WTC11 (cell line): ENCODE data around the gene TCP11X2. TPM values are rescaled to one million over a fixed set of nuclear protein-coding genes. Genes with fewer than 3 reads are reported as not detected.

ENCODE experiments used
- ATAC-seq: fragments of 200-7000 bp; cut with Tn5 transposase; 2 replicates; pipeline ENCODE4 v1.10.0; 2021; ENCODE audit warnings: mild to moderate bottlenecking, moderate library complexity
- CTCF ChIA-PET: fragments of 300-600 bp; sonication (Branson Sonifier 250); formaldehyde crosslinking; loops from one replicate; lab custom pipeline; 2021; ENCODE audit warnings: antibody characterized with exemption; lab: Charles Lee
- POLR2A ChIA-PET: fragments of 350-600 bp; sonication (Branson Sonifier 250); formaldehyde crosslinking; loops from one replicate; lab custom pipeline; 2021; ENCODE audit warnings: antibody characterized with exemption; lab: Charles Lee
- DNase-seq: peaks from one replicate; pipeline ENCODE4 v3.0.0; 2021; ENCODE audit warnings: low spot score
- H3K27ac Mint-ChIP-seq: 2 replicates; pipeline ENCODE4 v1.8.0; 2021; ENCODE audit warnings: mixed read lengths
- H3K27me3 Mint-ChIP-seq: 2 replicates; pipeline ENCODE4 v1.8.0; 2021; ENCODE audit warnings: low read depth, mild to moderate bottlenecking, moderate library complexity, mixed read lengths
- H3K36me3 Mint-ChIP-seq: 2 replicates; pipeline ENCODE4 v1.8.0; 2021; ENCODE audit warnings: mixed read lengths
- H3K4me1 Mint-ChIP-seq: 2 replicates; pipeline ENCODE4 v1.8.0; 2022; ENCODE audit warnings: mixed read lengths
- H3K4me3 Mint-ChIP-seq: 2 replicates; pipeline ENCODE4 v1.8.0; 2021; ENCODE audit warnings: mild to moderate bottlenecking, moderate library complexity, mixed read lengths
- H3K9me3 Mint-ChIP-seq: 2 replicates; pipeline ENCODE4 v1.8.0; 2021; ENCODE audit warnings: mixed read lengths
- ATF3 ChIP-seq: sonication (generic); formaldehyde crosslinking; conservative IDR thresholded peaks from 2 replicates; pipeline ENCODE4 v1.8.1; 2022; ENCODE audit warnings: mild to moderate bottlenecking, missing genetic modification reagents
- CBFB ChIP-seq: sonication (generic); formaldehyde crosslinking; IDR thresholded peaks from 2 replicates; pipeline ENCODE4 v1.8.1; 2022; ENCODE audit warnings: mild to moderate bottlenecking, low read depth, missing genetic modification reagents
- E2F5 ChIP-seq: sonication (generic); formaldehyde crosslinking; IDR thresholded peaks from 2 replicates; pipeline ENCODE4 v1.8.1; 2022; ENCODE audit warnings: mild to moderate bottlenecking, moderate library complexity, missing genetic modification reagents
- FOXK1 ChIP-seq: sonication (generic); formaldehyde crosslinking; IDR thresholded peaks from 2 replicates; pipeline ENCODE4 v1.8.0; 2022; ENCODE audit warnings: mild to moderate bottlenecking, moderate library complexity, missing genetic modification reagents
- HMGA2 ChIP-seq: fragments of 250-450 bp; sonication (Bioruptor Pico); IDR thresholded peaks from 2 replicates; pipeline ENCODE4 v1.4.0; 2021; ENCODE audit warnings: mild to moderate bottlenecking, moderate library complexity
- MAX ChIP-seq: sonication (generic); formaldehyde crosslinking; IDR thresholded peaks from 2 replicates; pipeline ENCODE4 v1.8.0; 2022; ENCODE audit warnings: mild to moderate bottlenecking, missing genetic modification reagents
- MYBL2 ChIP-seq: sonication (generic); formaldehyde crosslinking; IDR thresholded peaks from 2 replicates; pipeline ENCODE4 v1.8.1; 2023; ENCODE audit warnings: mild to moderate bottlenecking, moderate library complexity, missing genetic modification reagents
- NFYB ChIP-seq: sonication (generic); formaldehyde crosslinking; conservative IDR thresholded peaks from 2 replicates; pipeline ENCODE4 v1.8.0; 2022; ENCODE audit warnings: low read depth, missing genetic modification reagents
- PRDM15 ChIP-seq: sonication (generic); formaldehyde crosslinking; IDR thresholded peaks from 2 replicates; pipeline ENCODE4 v1.8.0; 2022; ENCODE audit warnings: missing genetic modification reagents
- RELA ChIP-seq: sonication (generic); formaldehyde crosslinking; IDR thresholded peaks from 2 replicates; pipeline ENCODE4 v1.8.1; 2022; ENCODE audit warnings: missing genetic modification reagents, mild to moderate bottlenecking, borderline replicate concordance
- SP1 ChIP-seq: sonication (generic); formaldehyde crosslinking; conservative IDR thresholded peaks from 2 replicates; pipeline ENCODE4 v1.8.1; 2022; ENCODE audit warnings: missing genetic modification reagents
- USF2 ChIP-seq: sonication (generic); formaldehyde crosslinking; IDR thresholded peaks from 2 replicates; pipeline ENCODE4 v1.8.1; 2023; ENCODE audit warnings: mild to moderate bottlenecking, missing genetic modification reagents, moderate library complexity
- ZMAT4 ChIP-seq: fragments of 250-450 bp; sonication (Bioruptor Pico); IDR thresholded peaks from 2 replicates; pipeline ENCODE4 v1.9.0; 2021; ENCODE audit warnings: mild to moderate bottlenecking
- ZNF138 ChIP-seq: sonication (generic); formaldehyde crosslinking; conservative IDR thresholded peaks from 2 replicates; pipeline ENCODE4 v1.8.1; 2022; ENCODE audit warnings: mild to moderate bottlenecking, moderate library complexity, missing genetic modification reagents
- ZNF232 ChIP-seq: sonication (generic); formaldehyde crosslinking; IDR thresholded peaks from 2 replicates; pipeline ENCODE4 v1.8.0; 2022; ENCODE audit warnings: mild to moderate bottlenecking, missing genetic modification reagents
- ZNF263 ChIP-seq: sonication (generic); formaldehyde crosslinking; IDR thresholded peaks from 2 replicates; pipeline ENCODE4 v1.8.1; 2022; ENCODE audit warnings: low read depth, mild to moderate bottlenecking, moderate library complexity, missing genetic modification reagents
- ZNF281 ChIP-seq: sonication (generic); formaldehyde crosslinking; IDR thresholded peaks from 2 replicates; pipeline ENCODE4 v1.8.0; 2023; ENCODE audit warnings: mild to moderate bottlenecking, missing genetic modification reagents
- ZNF671 ChIP-seq: fragments of 250-450 bp; sonication (Bioruptor Pico); IDR thresholded peaks from 2 replicates; pipeline ENCODE4 v1.8.0; 2021; ENCODE audit warnings: mild to moderate bottlenecking
- total RNA-seq: library from RNA; stranded (reverse); gene quantifications from 3 replicates; pipeline ENCODE4 v1.2.3, GENCODE V29; 2021

TCP11X2 gene
- total RNA-seq, 1 experiment from 2014 or later = not detected

- peak; percentile 95 for ATAC-seq
- Mint-ChIP-seq H3K4me1 (peaks cover 3% of the 10 kb centered on the region; the same call in 1 of the 2 replicates), H3K36me3 (peaks cover 17% of the 10 kb centered on the region)
- DNase-seq = peak; percentile 77
- POLR2A ChIA-PET = no interaction called here
- TF ChIP-seq MAX (peak; percentile 59; the same call in 1 of the 2 replicates), ZNF138 (no peak), E2F5 (CRISPR knock-in tag) (0 out of 2 replicates have a peak, but pooled peaks have one; percentile 28), ZNF232 (0 out of 2 replicates have a peak, but pooled peaks have one; percentile 31), SP1 (peak; percentile 16; the same call in 1 of the 2 replicates)
- TF ChIP-seq, all 79 proteins: peak for 4
- no peaks in the 10 kb centered on the region for H3K9me3 Mint-ChIP-seq
- H3K4me3 Mint-ChIP-seq = peak within 1 kb of the TSS; percentile 85
- CTCF ChIA-PET = interaction anchor here (2.3 kb wide), 1 partner anchor 435 kb away, joined by 4 read pairs; no protein-coding TSS in a partner anchor
- H3K27me3 Mint-ChIP-seq = peaks cover 32% of the 10 kb centered on the region
- peak within 1 kb of the TSS; percentile 65; the same call in 1 of the 2 replicates for H3K27ac Mint-ChIP-seq
These were observed 44.6 kb upstream of the TCP11X2 start, which contains the start of gene TMSB15A for GRCh38 chrX:102515975-102516941. Gene TMSB15A (minus strand): TSS chrX:102516739.

- ATAC-seq (no peak), DNase-seq (no peak)
- H3K36me3 Mint-ChIP-seq = peaks cover 17% of the 10 kb centered on the region
- no peak overlapping the region for H3K27ac Mint-ChIP-seq
- no peaks in the 10 kb centered on the region for H3K9me3 Mint-ChIP-seq
- POLR2A ChIA-PET = no interaction called here
- peaks cover 3% of the 10 kb centered on the region; the same call in 1 of the 2 replicates for H3K4me1 Mint-ChIP-seq
- H3K27me3 Mint-ChIP-seq = peaks cover 32% of the 10 kb centered on the region
- no peak overlapping the region for H3K4me3 Mint-ChIP-seq
- CTCF ChIA-PET = no interaction called here
- TF ChIP-seq ZNF671 (CRISPR knock-in tag) = no peak
- TF ChIP-seq ZNF263 (CRISPR knock-in tag) = no peak
- TF ChIP-seq USF2 (CRISPR knock-in tag) = no peak
- TF ChIP-seq RELA (CRISPR knock-in tag) = no peak
- no peak for TF ChIP-seq NFYB (CRISPR knock-in tag)
- no peak for TF ChIP-seq ZMAT4 (CRISPR knock-in tag)
- no peak for TF ChIP-seq PRDM15
- TF ChIP-seq ZNF281 = no peak
- TF ChIP-seq CBFB = no peak
- TF ChIP-seq MAX = no peak
- no peak for TF ChIP-seq MYBL2 (CRISPR knock-in tag)
- no peak for TF ChIP-seq FOXK1 (CRISPR knock-in tag)
- TF ChIP-seq ATF3 = no peak
- TF ChIP-seq HMGA2 = no peak
These were observed 42.9 kb upstream of the TCP11X2 start for GRCh38 chrX:102514536-102514935.
